B cell (primary cell): ENCODE data around the gene LRRC8B. TPM values are rescaled to one million over a fixed set of nuclear protein-coding genes. Genes with fewer than 3 reads are reported as not detected.

Source experiments
- ATAC-seq: fragments of 200-7000 bp; cut with Tn5 transposase; one replicate; pipeline ENCODE4 v1.10.0; 2021; ENCODE audit warnings: low read depth, mild to moderate bottlenecking, moderate number of reproducible peaks, moderate library complexity
- CTCF ChIA-PET: fragments of 350-600 bp; sonication (Branson Sonifier 250); formaldehyde crosslinking; loops from one replicate; lab custom pipeline; 2021; ENCODE audit warnings: antibody characterized with exemption, inconsistent platforms; lab: Charles Lee
- POLR2A ChIA-PET: fragments of 350-600 bp; sonication (Branson Sonifier 250); formaldehyde crosslinking; loops from one replicate; lab custom pipeline; 2021; ENCODE audit warnings: antibody characterized with exemption; lab: Charles Lee
- DNase-seq: peaks from one replicate; pipeline ENCODE4 v3.0.0; 2013
- H2AFZ ChIP-seq: 2 replicates; pipeline ENCODE4 v1.6.1; 2012; ENCODE audit warnings: mild to moderate bottlenecking, low read depth, low read length; ENCODE audit not compliant: insufficient read depth, poor library complexity, severe bottlenecking
- H3K27ac ChIP-seq, 2 donors: 1 replicate in 1 of 2; 2 replicates in 1 of 2; pipeline ENCODE4 v1.5.1; 2012 to 2013; ENCODE audit warnings: low read length in 2 of 2, mild to moderate bottlenecking in 2 of 2, moderate library complexity in 1 of 2
- H3K27me3 ChIP-seq, 4 experiments: fragments of 200-600 bp in 1 of 4; sonication (generic) in 1 of 4; replicated peaks in 1 of 4; 1 replicate in 2 of 4; 2 replicates in 2 of 4; pipeline versions ENCODE4 v1.6.1 to v1.7.0; 2013 to 2016; ENCODE audit warnings: low read length in 3 of 4, mild to moderate bottlenecking in 2 of 4, mixed read lengths in 1 of 4, moderate library complexity in 1 of 4; ENCODE audit not compliant: insufficient read depth in 4 of 4, control insufficient read depth in 3 of 4; ENCODE audit errors: control extremely low read depth in 1 of 4
- H3K36me3 ChIP-seq, 2 experiments: replicated peaks in 1 of 2; 1 replicate in 1 of 2; 2 replicates in 1 of 2; pipeline versions ENCODE4 v1.6.1 to v1.7.1; 2013; ENCODE audit warnings: low read length in 1 of 2; ENCODE audit not compliant: insufficient read depth in 2 of 2, control insufficient read depth in 1 of 2; ENCODE audit errors: control extremely low read depth in 1 of 2, extremely low read depth in 1 of 2
- H3K4me1 ChIP-seq, 2 donors: fragments of 200-600 bp in 1 of 2; sonication (generic) in 1 of 2; 1 replicate in 1 of 2; 2 replicates in 1 of 2; pipeline versions ENCODE4 v1.5.1 to v1.6.1; 2013 to 2017; ENCODE audit warnings: low read length in 2 of 2; ENCODE audit not compliant: control insufficient read depth in 2 of 2, insufficient read depth in 2 of 2
- H3K4me2 ChIP-seq: replicated peaks from 2 replicates; pipeline ENCODE3; 2012; ENCODE audit warnings: mild to moderate bottlenecking, low read depth, low read length; ENCODE audit not compliant: poor library complexity, severe bottlenecking
- H3K4me3 ChIP-seq, 5 experiments: fragments of 200-600 bp in 1 of 5; sonication (generic) in 1 of 5; 1 replicate in 3 of 5; 2 replicates in 2 of 5; pipeline versions ENCODE4 v1.5.1 to v1.7.0; 2011 to 2016; ENCODE audit warnings: low read length in 4 of 5, mild to moderate bottlenecking in 4 of 5, low read depth in 2 of 5, control low read depth in 1 of 5, moderate library complexity in 1 of 5; ENCODE audit not compliant: insufficient read depth in 1 of 5; ENCODE audit errors: control extremely low read depth in 1 of 5, extremely low read depth in 1 of 5
- H3K79me2 ChIP-seq: fragments of 200-600 bp; sonication (generic); one replicate; pipeline ENCODE4 v1.6.0; 2016; ENCODE audit warnings: low read length; ENCODE audit not compliant: control insufficient read depth, insufficient read depth
- H3K9ac ChIP-seq: fragments of 200-600 bp; sonication (generic); 2 replicates; pipeline ENCODE4 v1.6.1; 2017; ENCODE audit warnings: mild to moderate bottlenecking, low read length, moderate library complexity
- H3K9me3 ChIP-seq, 3 donors: one replicate each; pipeline versions ENCODE4 v1.6.1 to v1.7.1; 2013; ENCODE audit warnings: low read length in 2 of 3; ENCODE audit not compliant: control insufficient read depth in 2 of 3, insufficient read depth in 1 of 3; ENCODE audit errors: control extremely low read depth in 1 of 3
- H4K20me1 ChIP-seq: 2 replicates; pipeline ENCODE4 v1.6.0; 2012; ENCODE audit warnings: mild to moderate bottlenecking, low read length; ENCODE audit not compliant: insufficient read depth, control insufficient read depth, poor library complexity, severe bottlenecking
- H3K27ac Mint-ChIP-seq: one replicate; pipeline ENCODE4 v1.8.0; 2021; ENCODE audit warnings: mixed read lengths
- H3K27me3 Mint-ChIP-seq: one replicate; pipeline ENCODE4 v1.8.0; 2021; ENCODE audit warnings: mixed read lengths
- H3K4me1 Mint-ChIP-seq: one replicate; pipeline ENCODE4 v1.8.0; 2021; ENCODE audit warnings: mixed read lengths
- H3K4me3 Mint-ChIP-seq: one replicate; pipeline ENCODE4 v1.8.0; 2021; ENCODE audit warnings: mixed read lengths
- H3K9me3 Mint-ChIP-seq: one replicate; pipeline ENCODE4 v1.8.0; 2022; ENCODE audit warnings: mixed read lengths; ENCODE audit not compliant: insufficient read depth
- CTCF ChIP-seq: fragments of 200-600 bp; IDR thresholded peaks from one replicate; pipeline ENCODE4 v1.8.0; 2022; ENCODE audit warnings: antibody characterized with exemption, mild to moderate bottlenecking
- EZH2 ChIP-seq: IDR thresholded peaks from 2 replicates; pipeline ENCODE4 v1.6.1; 2012; ENCODE audit warnings: borderline replicate concordance, low read depth, mild to moderate bottlenecking, moderate library complexity, low read length; ENCODE audit not compliant: insufficient read depth, poor library complexity, severe bottlenecking
- WGBS: methylation state at CpG from one replicate; pipeline ENCODE4 v1.1.5; 2013; ENCODE audit warnings: missing lambda C conversion rate; ENCODE audit not compliant: insufficient coverage; 5-methylcytosine and 5-hydroxymethylcytosine counted together
- intact Hi-C: fragments of 100-400 bp; cut with micrococcal nuclease; formaldehyde crosslinking; loops from one replicate; pipeline ENCODE4 v1.10.0; 2022
- polyA plus RNA-seq: library from polyadenylated mRNA; depleted of rRNA; stranded (reverse); fragments of >200 nt; gene quantifications from 2 replicates; pipeline ENCODE4 v1.2.3, GENCODE V29; 2012
- total RNA-seq, 2 donors: library from RNA; stranded (reverse); fragments of 120-200 nt in 1 of 2; gene quantifications; 1 replicate in 1 of 2; 2 replicates in 1 of 2; pipeline versions ENCODE4 v1.2.3 to v1.2.4, GENCODE V29; 2013 to 2022

The LRRC8B gene
- total and polyA plus RNA-seq, 2 donors (not counting 1 experiment from before 2014, with no cell fraction given), result 2.2 to 9.9 TPM

- CTCF ChIA-PET, result interaction anchor here (0.8 kb wide), 2 partner anchors 45 to 70 kb away, joined by 3 read pairs; no protein-coding TSS in a partner anchor
- Histone ChIP-seq H3K9ac (no peak overlapping the region), H2AFZ (no peak overlapping the region), H3K79me2 (peaks cover 79% of the 10 kb centered on the region), H3K4me1 (peaks cover 7 to 15% of the 10 kb centered on the region in 2 donors), H3K4me2 (no peak overlapping the region), H3K27ac (no peak overlapping the region), H3K4me3 (no peak overlapping the region), H3K27me3 (no peaks in the 10 kb centered on the region), H3K9me3 (no peaks in the 10 kb centered on the region), H3K36me3 (no peaks in the 10 kb centered on the region), H4K20me1 (peaks cover 8% of the 10 kb centered on the region)
- no peak overlapping the region for H3K27ac Mint-ChIP-seq
- DNase-seq (no peak), ATAC-seq (no peak)
- intact Hi-C loops, result loop anchor here (5.0 to 10.0 kb wide), 2 partner anchors 166 to 188 kb away; no protein-coding TSS in a partner anchor
- POLR2A ChIA-PET, result no interaction called here
- H3K4me1 Mint-ChIP-seq, result peaks cover 22% of the 10 kb centered on the region
- H3K9me3 Mint-ChIP-seq, result no peaks in the 10 kb centered on the region
- TF ChIP-seq CTCF (no peak), EZH2 (no peak)
- WGBS, result no CpG with 5 or more reads among the region's 2 CpGs
- no peak overlapping the region for H3K4me3 Mint-ChIP-seq
- H3K27me3 Mint-ChIP-seq, result no peaks in the 10 kb centered on the region
Measured at GRCh38 chr1:89529196-89529595, 4.6 kb downstream of the LRRC8B start.

GRCh38 chr1:89530444-89531089, 5.9 kb downstream of the LRRC8B start:
- Histone ChIP-seq H2AFZ (no peak overlapping the region), H3K79me2 (peaks cover 80% of the 10 kb centered on the region), H3K9ac (no peak overlapping the region), H4K20me1 (peaks cover 8% of the 10 kb centered on the region), H3K9me3 (no peaks in the 10 kb centered on the region), H3K27ac (no peak overlapping the region), H3K4me1 (peaks cover 5 to 7% of the 10 kb centered on the region in 2 donors), H3K4me3 (no peak overlapping the region), H3K4me2 (no peak overlapping the region), H3K27me3 (no peaks in the 10 kb centered on the region), H3K36me3 (no peaks in the 10 kb centered on the region)
- Mint-ChIP-seq H3K4me3 (no peak overlapping the region), H3K9me3 (no peaks in the 10 kb centered on the region), H3K27me3 (no peaks in the 10 kb centered on the region), H3K27ac (no peak overlapping the region), H3K4me1 (peaks cover 17% of the 10 kb centered on the region)
- DNase-seq (no peak), ATAC-seq (no peak)
- CTCF ChIA-PET, result interaction anchor here (1.2 kb wide), 1 partner anchor 13 kb away, joined by 3 read pairs; no protein-coding TSS in a partner anchor
- TF ChIP-seq CTCF (no peak), EZH2 (no peak)
- 93% methylated on average over 7 of the region's 8 CpGs for WGBS
- POLR2A ChIA-PET, result no interaction called here
- intact Hi-C loops, result no loop called here
